SH-SY5Y (cell line): ENCODE measurements around the gene POPDC3.

Experiments used
- GATA2 ChIP-seq: IDR thresholded peaks from 2 replicates; pipeline ENCODE4 v1.6.1; 2011; ENCODE audit warnings: mild to moderate bottlenecking, low read depth, low read length
- GATA3 ChIP-seq: IDR thresholded peaks from 2 replicates; pipeline ENCODE4 v1.6.1; 2011; ENCODE audit warnings: low read depth, mild to moderate bottlenecking, low read length, moderate library complexity

- TF ChIP-seq GATA3 (peak; percentile 22; the same call in 1 of the 2 replicates), GATA2 (no peak)
Observed at GRCh38 chr6:105210932-105211531, 31.2 kb upstream of the POPDC3 start.
